HepG2 (cell line): ENCODE results near the gene ZBTB26. TPM values are rescaled to one million over a fixed set of nuclear protein-coding genes. Genes with fewer than 3 reads are reported as not detected.
A peak's percentile ranks its signal among the peaks of the same experiment; 100 is the strongest.

Source experiments
- AHDC1 ChIP-seq: sonication (generic); formaldehyde crosslinking; IDR thresholded peaks from 2 replicates; pipeline ENCODE4 v1.5.1; 2020; ENCODE audit warnings: mild to moderate bottlenecking, missing genetic modification reagents, borderline replicate concordance
- CREM ChIP-seq, 2 experiments: sonication (generic) in 1 of 2; formaldehyde crosslinking in 1 of 2; IDR thresholded peaks; 2 replicates each; pipeline versions ENCODE4 v1.4.0 to v1.6.1; 2016 to 2020; ENCODE audit warnings: antibody characterized with exemption in 1 of 2, mild to moderate bottlenecking in 1 of 2, missing genetic modification reagents in 1 of 2
- FOXO1 ChIP-seq: sonication (generic); formaldehyde crosslinking; IDR thresholded peaks from 2 replicates; pipeline ENCODE4 v1.4.0; 2020; ENCODE audit warnings: missing genetic modification reagents
- FUBP1 ChIP-seq: sonication (generic); formaldehyde crosslinking; IDR thresholded peaks from 2 replicates; pipeline ENCODE4 v1.5.1; 2020; ENCODE audit warnings: missing genetic modification reagents, mild to moderate bottlenecking, borderline replicate concordance
- GATAD2A ChIP-seq: IDR thresholded peaks from 2 replicates; pipeline ENCODE4 v1.6.1; 2016
- GTF3A ChIP-seq: sonication (generic); formaldehyde crosslinking; conservative IDR thresholded peaks from 2 replicates; pipeline ENCODE4 v1.4.0; 2020; ENCODE audit warnings: mild to moderate bottlenecking, missing genetic modification reagents
- MAFK ChIP-seq, 2 experiments: IDR thresholded peaks in 1 of 2; conservative IDR thresholded peaks in 1 of 2; 2 replicates each; pipeline ENCODE4 v1.6.1; 2011; ENCODE audit warnings: improper control_type of control experiment in 2 of 2, low read length in 2 of 2
- MATR3 ChIP-seq: sonication (generic); formaldehyde crosslinking; IDR thresholded peaks from 2 replicates; pipeline ENCODE4 v1.4.0; 2020; ENCODE audit warnings: missing genetic modification reagents
- PAF1 ChIP-seq: IDR thresholded peaks from 2 replicates; pipeline ENCODE4 v1.6.1; 2016; ENCODE audit warnings: missing genetic modification reagents, missing compliant biosample characterization
- PBX2 ChIP-seq: IDR thresholded peaks from 2 replicates; pipeline ENCODE4 v1.6.1; 2016; ENCODE audit warnings: control low read depth
- RBAK ChIP-seq: sonication (generic); formaldehyde crosslinking; IDR thresholded peaks from 2 replicates; pipeline ENCODE4 v1.5.1; 2020; ENCODE audit warnings: mild to moderate bottlenecking, missing genetic modification reagents
- RORA ChIP-seq: sonication (generic); formaldehyde crosslinking; IDR thresholded peaks from 2 replicates; pipeline ENCODE4 v1.5.0; 2020; ENCODE audit warnings: mild to moderate bottlenecking, missing genetic modification reagents, moderate library complexity
- RXRB ChIP-seq: IDR thresholded peaks from 2 replicates; pipeline ENCODE4 v1.6.1; 2016; ENCODE audit warnings: borderline replicate concordance, missing genetic modification reagents, missing compliant biosample characterization
- TAF1 ChIP-seq: sonication (generic); formaldehyde crosslinking; IDR thresholded peaks from 2 replicates; pipeline ENCODE4 v1.4.0; 2020; ENCODE audit warnings: missing genetic modification reagents
- TERF1 ChIP-seq: sonication (generic); formaldehyde crosslinking; IDR thresholded peaks from 2 replicates; pipeline ENCODE4 v1.8.0; 2022; ENCODE audit warnings: mild to moderate bottlenecking, missing genetic modification reagents, moderate library complexity
- ZBTB25 ChIP-seq: IDR thresholded peaks from 2 replicates; pipeline ENCODE4 v1.6.1; 2018; ENCODE audit warnings: missing genetic modification reagents
- ZFAT ChIP-seq: sonication (generic); formaldehyde crosslinking; conservative IDR thresholded peaks from 2 replicates; pipeline ENCODE4 v1.8.1; 2023; ENCODE audit warnings: missing genetic modification reagents, inconsistent platforms
- ZFP1 ChIP-seq: IDR thresholded peaks from 2 replicates; pipeline ENCODE4 v1.6.1; 2016
- ZKSCAN8 ChIP-seq: IDR thresholded peaks from 2 replicates; pipeline ENCODE4 v1.6.1; 2016; ENCODE audit warnings: borderline replicate concordance, missing genetic modification reagents, missing compliant biosample characterization
- ZNF3 ChIP-seq: IDR thresholded peaks from 2 replicates; pipeline ENCODE4 v1.7.0; 2017; ENCODE audit warnings: inconsistent platforms
- ZNF354B ChIP-seq: sonication (generic); formaldehyde crosslinking; IDR thresholded peaks from 2 replicates; pipeline ENCODE4 v1.8.0; 2022; ENCODE audit warnings: mild to moderate bottlenecking, missing genetic modification reagents
- polyA plus RNA-seq, 8 experiments: library from polyadenylated mRNA; depleted of rRNA in 3 of 8; stranded (reverse) in 7 of 8; unstranded in 1 of 8; fragments of >200 nt; fragmentation: Illumina TruSeq in 4 of 8; extraction: Trizol in 4 of 8; gene quantifications; 2 replicates each; pipeline versions ENCODE4 v1.2.1 to v1.2.3, GENCODE V29; 2011 to 2016; ENCODE audit warnings: low read depth in 4 of 8, missing spikeins in 1 of 8, mixed read lengths in 1 of 8; ENCODE audit not compliant: insufficient read depth in 1 of 8
- total RNA-seq, 5 experiments: library from RNA; depleted of rRNA; stranded (reverse); fragments of >200 nt; fragmentation: Illumina TruSeq; extraction: Trizol; gene quantifications; 2 replicates each; pipeline ENCODE4 v1.2.3, GENCODE V29; 2016; ENCODE audit warnings: low read depth in 1 of 5

Gene ZBTB26
- total and polyA plus RNA-seq, 2 of the 13 experiments (the other 11 are each of a cell fraction or from before 2014, with no cell fraction given) = 4.5 to 8.6 TPM

GRCh38 chr9:122936464-122936863, 5.2 kb upstream of the ZBTB26 start (continued):
- TF ChIP-seq FUBP1 = no peak
- TF ChIP-seq ZNF354B (CRISPR knock-in tag) = no peak
- no peak for TF ChIP-seq PAF1 (CRISPR knock-in tag)
- TF ChIP-seq MAFK (conservative IDR thresholded peaks at IDR 0.05 in 1 of 2, IDR thresholded peaks at IDR 0.05 in 1 of 2; ENCODE audit: low read length in 2 of 2) = no peak
- peak; percentile 92 for TF ChIP-seq ZNF3
- no peak; the same call in 1 of the 2 replicates for TF ChIP-seq ZBTB25 (CRISPR knock-in tag)
- TF ChIP-seq GATAD2A (CRISPR knock-in tag) = peak; percentile 90
- TF ChIP-seq ZFAT = no peak
- TF ChIP-seq MATR3 = no peak
- TF ChIP-seq PBX2 (CRISPR knock-in tag) = no peak
- no peak for TF ChIP-seq TAF1 (CRISPR knock-in tag)
- peak; percentile 93 for TF ChIP-seq FOXO1 (CRISPR knock-in tag)
- TF ChIP-seq TERF1 = no peak
- TF ChIP-seq GTF3A (CRISPR knock-in tag) = no peak
- TF ChIP-seq ZFP1 (CRISPR knock-in tag) = peak; percentile 49; the same call in 1 of the 2 replicates
- peak; percentile 71 for TF ChIP-seq RXRB (CRISPR knock-in tag)
- TF ChIP-seq RBAK = no peak
- no peak; the same call in 1 of the 2 replicates for TF ChIP-seq AHDC1 (CRISPR knock-in tag)
- TF ChIP-seq CREM (IDR thresholded peaks at IDR 0.05) = 0 out of 2 replicates have a peak, but pooled peaks have one; percentile 16
- TF ChIP-seq CREM (CRISPR knock-in tag; IDR thresholded peaks at IDR 0.05) = no peak
- no peak for TF ChIP-seq RORA (CRISPR knock-in tag)
- 0 out of 2 replicates have a peak, but pooled peaks have one; percentile 69 for TF ChIP-seq ZKSCAN8 (CRISPR knock-in tag)
